ENCODE results near the gene RBM24.

Gene RBM24

DNA sequence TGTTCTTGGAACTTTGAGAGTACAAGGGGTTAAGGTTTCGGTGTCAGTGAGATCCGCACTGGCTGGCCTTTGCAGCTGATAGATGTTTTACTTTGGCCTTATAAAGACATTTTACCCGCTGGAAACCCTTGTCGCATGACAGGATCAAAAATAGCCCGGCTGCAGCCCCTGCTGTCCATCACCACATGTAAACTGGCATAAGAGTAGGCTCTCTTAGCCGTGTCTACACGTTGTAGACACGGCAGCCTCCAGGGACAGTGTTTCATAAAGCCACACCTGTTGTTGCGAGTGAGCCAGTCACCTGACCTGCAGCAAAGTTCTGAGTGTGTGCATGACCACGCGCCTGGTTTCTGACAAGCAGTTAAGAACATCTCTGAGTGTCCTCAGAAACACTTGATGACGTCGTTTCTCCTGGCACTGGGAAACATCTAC, 8.5 kb downstream of the RBM24 start:
- H3K4me1 ChIP-seq (ENCODE audit: low read length) = no peaks in the 10 kb centered on the region
- H3K4me3 ChIP-seq (ENCODE audit: low read length) = no peak overlapping the region
- no peak overlapping the region for H3K27ac ChIP-seq (ENCODE audit: low read length)
- H3K36me3 ChIP-seq (replicated peaks; ENCODE audit: insufficient read depth, low read length) = no peaks in the 10 kb centered on the region
- H3F3A ChIP-seq (ENCODE audit: insufficient read depth, low read length) = no peaks in the 10 kb centered on the region
- H3K9ac ChIP-seq (ENCODE audit: low read length) = no peak overlapping the region
- H3K4me2 ChIP-seq (ENCODE audit: low read depth, low read length) = no peak overlapping the region
- H3K27me3 ChIP-seq (replicated peaks; ENCODE audit: insufficient read depth, low read length) = no peaks in the 10 kb centered on the region
- H3K9me3 ChIP-seq (replicated peaks; ENCODE audit: insufficient read depth, low read length) = no peaks in the 10 kb centered on the region
- H3K9me2 ChIP-seq (replicated peaks; ENCODE audit: insufficient read depth, low read length) = no peaks in the 10 kb centered on the region
- DNase-seq = no peak
- H4K20me1 ChIP-seq (ENCODE audit: insufficient read depth, low read length) = no peaks in the 10 kb centered on the region
- no peak overlapping the region for H2AFZ ChIP-seq (ENCODE audit: low read length)
- H3K79me2 ChIP-seq (ENCODE audit: low read length) = no peaks in the 10 kb centered on the region
- TF ChIP-seq, protein P1, sequence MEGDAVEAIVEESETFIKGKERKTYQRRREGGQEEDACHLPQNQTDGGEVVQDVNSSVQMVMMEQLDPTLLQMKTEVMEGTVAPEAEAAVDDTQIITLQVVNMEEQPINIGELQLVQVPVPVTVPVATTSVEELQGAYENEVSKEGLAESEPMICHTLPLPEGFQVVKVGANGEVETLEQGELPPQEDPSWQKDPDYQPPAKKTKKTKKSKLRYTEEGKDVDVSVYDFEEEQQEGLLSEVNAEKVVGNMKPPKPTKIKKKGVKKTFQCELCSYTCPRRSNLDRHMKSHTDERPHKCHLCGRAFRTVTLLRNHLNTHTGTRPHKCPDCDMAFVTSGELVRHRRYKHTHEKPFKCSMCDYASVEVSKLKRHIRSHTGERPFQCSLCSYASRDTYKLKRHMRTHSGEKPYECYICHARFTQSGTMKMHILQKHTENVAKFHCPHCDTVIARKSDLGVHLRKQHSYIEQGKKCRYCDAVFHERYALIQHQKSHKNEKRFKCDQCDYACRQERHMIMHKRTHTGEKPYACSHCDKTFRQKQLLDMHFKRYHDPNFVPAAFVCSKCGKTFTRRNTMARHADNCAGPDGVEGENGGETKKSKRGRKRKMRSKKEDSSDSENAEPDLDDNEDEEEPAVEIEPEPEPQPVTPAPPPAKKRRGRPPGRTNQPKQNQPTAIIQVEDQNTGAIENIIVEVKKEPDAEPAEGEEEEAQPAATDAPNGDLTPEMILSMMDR (IDR thresholded peaks at IDR 0.05; ENCODE audit: low read length) = no peak
- no peak for TF ChIP-seq EZH2 (optimal IDR thresholded peaks at IDR 0.05; ENCODE audit: low read depth, low read length)
- no peak for TF ChIP-seq EZH2phosphoT487 (IDR thresholded peaks at IDR 0.05; ENCODE audit: low read length)

DNA sequence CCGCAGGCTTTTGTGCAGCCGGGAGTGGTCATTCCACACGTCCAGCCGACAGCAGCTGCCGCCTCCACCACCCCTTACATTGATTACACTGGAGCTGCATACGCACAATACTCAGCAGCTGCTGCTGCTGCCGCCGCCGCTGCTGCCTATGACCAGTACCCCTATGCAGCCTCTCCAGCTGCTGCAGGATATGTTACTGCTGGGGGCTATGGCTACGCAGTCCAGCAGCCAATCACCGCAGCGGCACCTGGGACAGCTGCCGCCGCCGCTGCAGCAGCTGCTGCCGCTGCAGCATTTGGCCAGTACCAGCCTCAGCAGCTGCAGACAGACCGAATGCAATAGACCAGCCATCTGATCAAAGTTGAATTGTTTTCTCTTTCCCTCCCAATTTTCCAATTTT, 10.6 kb downstream of the RBM24 start:
- H4K20me1 ChIP-seq (ENCODE audit: insufficient read depth, low read length) = no peaks in the 10 kb centered on the region
- no peak overlapping the region for H3K4me3 ChIP-seq (ENCODE audit: low read length)
- TF ChIP-seq EZH2phosphoT487 (IDR thresholded peaks at IDR 0.05; ENCODE audit: low read length) (no peak), EZH2 (optimal IDR thresholded peaks at IDR 0.05; ENCODE audit: low read depth, low read length) (no peak)
- TF ChIP-seq, protein P1 (IDR thresholded peaks at IDR 0.05; ENCODE audit: low read length) = no peak
- H3K27me3 ChIP-seq (replicated peaks; ENCODE audit: insufficient read depth, low read length) = no peaks in the 10 kb centered on the region
- no peak overlapping the region for H3K9ac ChIP-seq (ENCODE audit: low read length)
- DNase-seq = no peak
- no peaks in the 10 kb centered on the region for H3F3A ChIP-seq (ENCODE audit: insufficient read depth, low read length)
- H2AFZ ChIP-seq (ENCODE audit: low read length) = no peak overlapping the region
- no peaks in the 10 kb centered on the region for H3K79me2 ChIP-seq (ENCODE audit: low read length)
- H3K9me3 ChIP-seq (replicated peaks; ENCODE audit: insufficient read depth, low read length) = no peaks in the 10 kb centered on the region
- H3K27ac ChIP-seq (ENCODE audit: low read length) = no peak overlapping the region
- H3K36me3 ChIP-seq (replicated peaks; ENCODE audit: insufficient read depth, low read length) = no peaks in the 10 kb centered on the region
- no peaks in the 10 kb centered on the region for H3K4me1 ChIP-seq (ENCODE audit: low read length)
- no peak overlapping the region for H3K4me2 ChIP-seq (ENCODE audit: low read depth, low read length)
- no peaks in the 10 kb centered on the region for H3K9me2 ChIP-seq (replicated peaks; ENCODE audit: insufficient read depth, low read length)

DNA sequence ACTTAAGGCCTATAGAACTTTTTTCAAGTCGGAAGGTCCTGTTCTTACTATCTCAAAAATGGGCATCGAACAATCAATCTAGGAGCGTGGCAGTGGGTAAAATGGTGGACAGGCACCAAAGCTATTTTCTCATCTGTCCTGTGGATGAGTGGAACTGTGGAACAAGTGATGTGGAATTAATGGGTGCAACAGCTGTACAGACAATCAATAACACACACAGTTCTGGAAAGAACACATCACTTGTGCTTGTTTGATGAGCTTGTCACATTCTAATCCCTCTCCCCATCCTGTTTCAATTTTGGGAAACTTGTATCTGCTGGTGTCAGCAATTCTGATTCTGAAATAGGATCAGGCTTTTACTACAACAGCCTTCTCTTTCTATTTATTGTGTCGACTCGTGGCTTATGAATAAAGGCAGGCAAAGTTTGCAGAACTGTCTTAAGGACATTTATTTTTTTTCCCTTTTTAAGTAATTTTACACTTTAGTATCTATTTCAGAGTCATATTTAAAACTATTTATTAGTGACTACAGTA, 11.5 kb downstream of the RBM24 start:
- H3K27me3 ChIP-seq (replicated peaks; ENCODE audit: insufficient read depth, low read length) = no peaks in the 10 kb centered on the region
- no peak overlapping the region for H3K27ac ChIP-seq (ENCODE audit: low read length)
- H3K9me3 ChIP-seq (replicated peaks; ENCODE audit: insufficient read depth, low read length) = no peaks in the 10 kb centered on the region
- TF ChIP-seq EZH2 (optimal IDR thresholded peaks at IDR 0.05; ENCODE audit: low read depth, low read length) (no peak), EZH2phosphoT487 (IDR thresholded peaks at IDR 0.05; ENCODE audit: low read length) (no peak)
- TF ChIP-seq, protein P1 (IDR thresholded peaks at IDR 0.05; ENCODE audit: low read length) = no peak
- no peak overlapping the region for H2AFZ ChIP-seq (ENCODE audit: low read length)
- no peaks in the 10 kb centered on the region for H3K36me3 ChIP-seq (replicated peaks; ENCODE audit: insufficient read depth, low read length)
- H3K79me2 ChIP-seq (ENCODE audit: low read length) = no peaks in the 10 kb centered on the region
- no peaks in the 10 kb centered on the region for H4K20me1 ChIP-seq (ENCODE audit: insufficient read depth, low read length)
- no peak overlapping the region for H3K4me2 ChIP-seq (ENCODE audit: low read depth, low read length)
- H3F3A ChIP-seq (ENCODE audit: insufficient read depth, low read length) = no peaks in the 10 kb centered on the region
- H3K4me3 ChIP-seq (ENCODE audit: low read length) = no peak overlapping the region
- no peaks in the 10 kb centered on the region for H3K4me1 ChIP-seq (ENCODE audit: low read length)
- DNase-seq = no peak
- H3K9me2 ChIP-seq (replicated peaks; ENCODE audit: insufficient read depth, low read length) = no peaks in the 10 kb centered on the region
- no peak overlapping the region for H3K9ac ChIP-seq (ENCODE audit: low read length)

Data from MM.1S (cell line).